ENCODE measurements around the gene NOTCH4.

NOTCH4 gene

GRCh38 chr6:32183030-32183429 lies 40.8 kb downstream of the NOTCH4 start:
- no peak overlapping the region for H3K4me3 ChIP-seq (ENCODE audit: low read depth, low read length)

- no peak overlapping the region for H3K4me3 ChIP-seq (ENCODE audit: low read depth, low read length)
Observed at GRCh38 chr6:32182555-32182981, 41.3 kb downstream of the NOTCH4 start.

- no peak overlapping the region for H3K4me3 ChIP-seq (ENCODE audit: low read depth, low read length)
Observed at GRCh38 chr6:32181915-32182529, 41.8 kb downstream of the NOTCH4 start.

GRCh38 chr6:32181148-32181702 lies 42.6 kb downstream of the NOTCH4 start:
- no peak overlapping the region for H3K4me3 ChIP-seq (ENCODE audit: low read depth, low read length)

- no peak overlapping the region for H3K4me3 ChIP-seq (ENCODE audit: low read depth, low read length)
Observed at GRCh38 chr6:32179766-32180405, 44.0 kb downstream of the NOTCH4 start.

GRCh38 chr6:32178547-32179440 lies 45.1 kb downstream of the NOTCH4 start:
- H3K4me3 ChIP-seq (ENCODE audit: low read depth, low read length): peak overlapping the region; percentile 87

GRCh38 chr6:32177788-32178546 lies 45.9 kb downstream of the NOTCH4 start, which contains the start of gene RNF5:
Gene RNF5 (plus strand): TSS chr6:32178405. CDS start chr6:32178512, 107 bp downstream.
- H3K4me3 ChIP-seq (ENCODE audit: low read depth, low read length): peak within 1 kb of the TSS; percentile 87

- peak overlapping the region; percentile 77 for H3K4me3 ChIP-seq (ENCODE audit: low read depth, low read length)
Observed at GRCh38 chr6:32177183-32177787, 46.6 kb downstream of the NOTCH4 start.

GRCh38 chr6:32176476-32177182 lies 47.2 kb downstream of the NOTCH4 start:
- H3K4me3 ChIP-seq (ENCODE audit: low read depth, low read length): peak overlapping the region; percentile 77

- peak within 1 kb of the TSS; percentile 77 for H3K4me3 ChIP-seq (ENCODE audit: low read depth, low read length)
Observed at GRCh38 chr6:32175711-32176475, 48.0 kb downstream of the NOTCH4 start, which contains the start of gene AGPAT1. Gene AGPAT1 (minus strand): TSS chr6:32176084. CDS start chr6:32171496, 4,588 bp downstream.

- H3K4me3 ChIP-seq (ENCODE audit: low read depth, low read length): peak overlapping the region; percentile 77
Observed at GRCh38 chr6:32175322-32175710, 48.6 kb downstream of the NOTCH4 start.

- no peak overlapping the region for H3K4me3 ChIP-seq (ENCODE audit: low read depth, low read length)
Observed at GRCh38 chr6:32174416-32174815, 49.5 kb downstream of the NOTCH4 start.

- H3K4me3 ChIP-seq (ENCODE audit: low read depth, low read length): no peak overlapping the region
Observed at GRCh38 chr6:32173051-32173727, 50.7 kb downstream of the NOTCH4 start.

GRCh38 chr6:32171234-32171633 lies 52.6 kb downstream of the NOTCH4 start:
- H3K4me3 ChIP-seq (ENCODE audit: low read depth, low read length): no peak overlapping the region

GRCh38 chr6:32170294-32170693 lies 53.6 kb downstream of the NOTCH4 start:
- no peak overlapping the region for H3K4me3 ChIP-seq (ENCODE audit: low read depth, low read length)

GRCh38 chr6:32168807-32169591 lies 54.9 kb downstream of the NOTCH4 start:
- no peak overlapping the region for H3K4me3 ChIP-seq (ENCODE audit: low read depth, low read length)

GRCh38 chr6:32168350-32168749 lies 55.5 kb downstream of the NOTCH4 start:
- H3K4me3 ChIP-seq (ENCODE audit: low read depth, low read length): no peak overlapping the region

Data from iPS-11a (cell line).